Measurements from ENCODE around the gene LIMD2.
"Not testable (repeated sequence)": the region's sequence is repeated elsewhere in the genome, so short reads cannot be mapped to it uniquely, and the experiment has no call there.

The LIMD2 gene

GRCh38 chr17:63699638-63700527 is at the start of gene LIMD2:
TSS of gene LIMD2 (minus strand) at chr17:63700125. CDS start at chr17:63699298, 827 bp downstream.
- DNase-seq (ENCODE audit: low read depth): no peak

- DNase-seq (ENCODE audit: low read depth): peak; percentile 68
Measured at GRCh38 chr17:63741408-63742173, 41.7 kb upstream of the LIMD2 start, which contains the start of gene STRADA. TSS of gene STRADA (minus strand) at chr17:63741799. CDS start at chr17:63728369, 13,430 bp downstream.

- no peak for DNase-seq (ENCODE audit: low read depth)
Measured at GRCh38 chr17:63741143-63741407, 41.1 kb upstream of the LIMD2 start.

GRCh38 chr17:63740464-63741142 is 40.7 kb upstream of the LIMD2 start:
- no peak for DNase-seq (ENCODE audit: low read depth)

- DNase-seq (ENCODE audit: low read depth): no peak
Measured at GRCh38 chr17:63735691-63736090, 35.8 kb upstream of the LIMD2 start.

GRCh38 chr17:63722403-63722802 is 22.5 kb upstream of the LIMD2 start:
- no peak for DNase-seq (ENCODE audit: low read depth)

- DNase-seq (ENCODE audit: low read depth): not testable (repeated sequence)
Measured at GRCh38 chr17:63720194-63720593, 20.3 kb upstream of the LIMD2 start.

- DNase-seq (ENCODE audit: low read depth): no peak
Measured at GRCh38 chr17:63718988-63719387, 19.1 kb upstream of the LIMD2 start.

- DNase-seq (ENCODE audit: low read depth): no peak
Measured at GRCh38 chr17:63716426-63716825, 16.5 kb upstream of the LIMD2 start.

- DNase-seq (ENCODE audit: low read depth): no peak
Measured at GRCh38 chr17:63714550-63715277, 14.8 kb upstream of the LIMD2 start.

- no peak for DNase-seq (ENCODE audit: low read depth)
Measured at GRCh38 chr17:63709110-63709509, 9.2 kb upstream of the LIMD2 start.

- no peak for DNase-seq (ENCODE audit: low read depth)
Measured at GRCh38 chr17:63707151-63707550, 7.2 kb upstream of the LIMD2 start.

GRCh38 chr17:63706336-63707082 is 6.6 kb upstream of the LIMD2 start:
- no peak for DNase-seq (ENCODE audit: low read depth)

- DNase-seq (ENCODE audit: low read depth): no peak
Measured at GRCh38 chr17:63705657-63706056, 5.7 kb upstream of the LIMD2 start.

GRCh38 chr17:63704836-63705235 is 4.9 kb upstream of the LIMD2 start:
- no peak for DNase-seq (ENCODE audit: low read depth)

- DNase-seq (ENCODE audit: low read depth): no peak
Measured at GRCh38 chr17:63704259-63704576, 4.3 kb upstream of the LIMD2 start.

- DNase-seq (ENCODE audit: low read depth): no peak
Measured at GRCh38 chr17:63703556-63704258, 3.8 kb upstream of the LIMD2 start.

GRCh38 chr17:63703029-63703428 is 3.1 kb upstream of the LIMD2 start:
- no peak for DNase-seq (ENCODE audit: low read depth)

- DNase-seq (ENCODE audit: low read depth): no peak
Measured at GRCh38 chr17:63702721-63703015, 2.7 kb upstream of the LIMD2 start.

- no peak for DNase-seq (ENCODE audit: low read depth)
Measured at GRCh38 chr17:63701868-63702720, 2.2 kb upstream of the LIMD2 start.
